ELR (cell line): Measurements from ENCODE around the gene EMX2.
A peak's percentile ranks its signal among the peaks of the same experiment; 100 is the strongest.

Source experiments
- DNase-seq: peaks from one replicate; pipeline ENCODE4 v3.0.0-alpha.2; 2015; ENCODE audit warnings: low read depth

EMX2 gene

GRCh38 chr10:117532003-117532385, 10.6 kb upstream of the EMX2 start:
- DNase-seq = no peak

GRCh38 chr10:117532451-117533107, 10.0 kb upstream of the EMX2 start:
- no peak for DNase-seq

- DNase-seq = no peak
These were observed 8.9 kb upstream of the EMX2 start for GRCh38 chr10:117533507-117534281.

GRCh38 chr10:117534321-117535297, 7.9 kb upstream of the EMX2 start:
- DNase-seq = no peak

GRCh38 chr10:117535298-117536071, 7.1 kb upstream of the EMX2 start:
- no peak for DNase-seq

- DNase-seq = no peak
These were observed 6.3 kb upstream of the EMX2 start for GRCh38 chr10:117536072-117536865.

- DNase-seq = no peak
These were observed 5.6 kb upstream of the EMX2 start for GRCh38 chr10:117536866-117537435.

- DNase-seq = peak; percentile 38
These were observed 5.1 kb upstream of the EMX2 start for GRCh38 chr10:117537436-117537903.

- DNase-seq = no peak
These were observed 4.5 kb upstream of the EMX2 start for GRCh38 chr10:117537904-117538524.

- no peak for DNase-seq
These were observed 3.2 kb upstream of the EMX2 start for GRCh38 chr10:117539361-117539773.

GRCh38 chr10:117539903-117540639, 2.5 kb upstream of the EMX2 start:
- no peak for DNase-seq

- no peak for DNase-seq
These were observed 1.7 kb upstream of the EMX2 start for GRCh38 chr10:117540640-117541404.

- DNase-seq = no peak
These were observed 1.1 kb upstream of the EMX2 start for GRCh38 chr10:117541405-117541908.

- DNase-seq = peak; percentile 46
These were observed 439 bp upstream of the EMX2 start for GRCh38 chr10:117541909-117542705.

GRCh38 chr10:117543225-117544003, 868 bp downstream of the EMX2 start:
- no peak for DNase-seq

GRCh38 chr10:117544004-117544701, 1.6 kb downstream of the EMX2 start:
- no peak for DNase-seq
